HG02588 (cell line): ENCODE results near the gene IL18.
"Not testable (repeated sequence)": the region's sequence is repeated elsewhere in the genome, so short reads cannot be mapped to it uniquely, and the experiment has no call there.

Experiments used
- ATAC-seq: cut with Tn5 transposase; IDR thresholded peaks from one replicate; pipeline ENCODE4 v1.9.1; 2021; ENCODE audit warnings: mild to moderate bottlenecking, moderate library complexity; ENCODE audit not compliant: unreplicated experiment

IL18 gene

DNA sequence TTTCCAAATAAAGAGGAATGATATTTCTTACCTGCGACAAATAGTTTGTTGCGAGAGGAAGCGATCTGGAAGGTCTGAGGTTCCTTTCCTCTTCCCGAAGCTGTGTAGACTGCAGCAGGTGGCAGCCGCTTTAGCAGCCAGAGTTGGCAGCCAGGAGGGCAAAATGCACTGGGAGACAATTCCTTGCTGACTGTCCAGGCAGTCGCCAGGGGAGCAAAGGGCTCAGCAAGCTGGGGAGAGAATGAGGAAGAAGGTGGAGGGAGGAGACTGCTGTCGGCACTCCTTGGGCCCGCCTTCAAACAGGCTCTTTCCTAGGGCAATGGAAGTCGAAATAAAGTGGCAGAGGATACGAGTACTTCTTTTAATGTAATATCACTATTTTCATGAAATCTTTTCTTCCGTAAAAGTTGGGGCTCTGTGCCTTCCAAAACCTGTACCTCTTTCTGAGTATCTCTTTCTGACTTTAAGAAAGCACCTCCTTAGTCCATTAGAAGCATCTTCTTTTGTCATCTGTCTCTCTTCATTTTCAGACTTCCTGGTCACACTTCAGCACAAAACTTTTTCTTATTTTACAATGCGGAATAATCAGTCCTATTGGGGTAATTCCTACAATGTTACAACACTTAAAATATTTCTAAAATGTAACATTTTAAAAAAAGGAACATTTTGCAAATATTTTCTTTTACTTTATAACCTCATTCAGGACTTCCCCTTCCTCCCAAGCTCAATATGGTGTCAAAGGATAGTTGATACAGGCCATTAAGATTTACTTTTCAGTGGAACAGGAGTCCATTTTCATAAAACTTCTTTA is at the start of gene IL18:
IL18 (minus strand) TSS at position 220 of the 811 bp plus-strand sequence. CDS start 9,041 bp downstream, outside the sequence.
- no peak for ATAC-seq

DNA sequence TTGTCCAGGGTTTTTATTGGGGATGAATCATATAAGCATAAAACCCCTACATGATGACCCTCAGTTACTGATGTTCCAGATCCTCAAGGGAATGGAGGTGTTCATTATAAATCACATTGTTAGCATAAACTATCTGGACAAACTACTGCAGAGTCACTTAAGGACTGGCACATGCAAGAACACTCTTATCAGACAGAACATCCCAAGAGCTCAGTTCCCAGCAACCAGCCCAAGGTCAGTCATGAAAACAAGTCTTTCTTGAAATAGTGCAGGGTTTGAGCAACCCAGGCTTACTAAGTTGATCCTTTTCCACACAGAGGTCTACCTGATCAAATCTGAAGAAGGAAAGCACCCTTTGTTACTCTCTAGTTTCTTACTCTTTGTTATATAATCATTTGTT is 48.8 kb upstream of the IL18 start:
- ATAC-seq: no peak

DNA sequence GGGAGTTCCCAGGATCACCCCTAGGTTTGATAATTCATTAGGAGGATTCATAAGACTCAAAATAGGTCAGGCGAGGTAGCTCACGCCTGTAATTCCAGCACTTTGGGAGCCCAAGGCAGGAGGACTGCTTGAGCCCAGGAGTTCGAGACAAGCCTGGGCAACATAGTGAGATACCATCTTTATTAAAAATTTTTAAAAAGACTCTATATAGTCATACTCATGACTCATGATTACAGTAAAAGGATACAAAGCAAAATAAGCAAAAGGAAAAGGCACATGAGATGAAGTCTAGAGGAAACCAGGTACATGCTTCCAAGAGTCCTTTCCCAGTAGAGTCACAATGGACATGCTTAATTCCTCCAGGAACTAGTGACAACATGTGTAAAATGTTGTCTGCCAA is 48.4 kb upstream of the IL18 start:
- no peak for ATAC-seq

GRCh38 chr11:112211536-112211935 is 47.6 kb upstream of the IL18 start:
- ATAC-seq: no peak

- ATAC-seq: no peak
Observed at GRCh38 chr11:112210890-112211289, 47.0 kb upstream of the IL18 start.

DNA sequence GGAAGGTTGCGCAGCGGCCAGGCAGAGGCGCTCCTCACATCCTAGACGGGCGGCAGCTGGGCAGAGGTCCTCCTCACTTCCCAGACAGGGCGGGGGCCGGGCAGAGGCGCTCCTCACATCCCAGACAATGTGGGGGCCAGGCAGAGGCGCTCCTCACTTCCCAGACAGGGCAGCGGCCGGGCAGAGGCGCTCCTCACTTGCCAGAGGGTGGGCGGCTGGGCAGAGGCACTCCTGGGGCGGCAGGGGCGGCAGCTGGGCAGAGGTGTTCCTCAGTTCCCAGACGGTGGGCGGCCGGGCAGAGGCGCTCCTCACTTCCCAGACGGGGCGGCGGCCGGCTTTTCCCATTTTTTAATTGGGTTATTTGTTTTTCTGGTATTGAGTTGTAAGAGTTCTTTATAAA is 42.2 kb upstream of the IL18 start:
- no peak for ATAC-seq

DNA sequence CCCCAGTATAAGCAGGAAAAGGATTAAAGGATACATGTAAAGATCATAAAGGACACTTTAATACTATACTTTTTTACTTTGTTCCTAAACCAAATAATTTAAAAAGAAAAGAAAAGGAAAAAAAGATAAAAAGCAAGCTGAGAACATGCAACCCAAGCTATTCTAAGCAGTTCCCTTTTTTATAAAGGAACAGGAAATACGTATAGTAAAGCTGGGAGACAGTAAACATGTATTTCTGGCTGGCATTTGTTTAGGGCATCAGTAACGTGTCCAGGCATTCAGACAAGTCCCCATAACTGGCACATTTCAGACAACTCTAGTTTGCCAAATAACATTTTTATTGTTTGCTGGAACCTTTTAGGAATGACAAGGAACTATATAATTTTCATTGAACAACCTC is 36.4 kb upstream of the IL18 start:
- no peak for ATAC-seq

DNA sequence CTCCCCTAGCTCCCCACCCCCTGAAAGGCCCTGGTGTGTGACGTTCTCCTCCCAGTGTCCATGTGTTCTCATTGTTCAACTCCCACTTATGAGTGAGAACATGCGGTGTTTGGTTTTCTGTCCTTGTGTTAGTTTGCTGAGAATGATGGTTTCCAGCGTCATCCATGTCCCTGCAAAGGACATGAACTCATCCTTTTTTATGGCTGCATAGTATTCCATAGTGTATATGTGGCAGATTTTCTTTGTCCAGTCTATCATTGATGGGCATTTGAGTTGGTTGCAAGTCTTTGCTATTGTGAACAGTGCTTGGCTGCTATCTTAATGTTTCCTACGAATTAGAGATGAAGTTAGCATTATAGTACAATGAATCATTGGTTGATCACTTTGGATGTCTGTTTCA is 35.2 kb upstream of the IL18 start:
- ATAC-seq: not testable (repeated sequence)

- ATAC-seq: no peak
Observed at GRCh38 chr11:112196519-112197087, 32.7 kb upstream of the IL18 start.

- ATAC-seq: no peak
Observed at GRCh38 chr11:112195951-112196351, 32.1 kb upstream of the IL18 start.

- ATAC-seq: not testable (repeated sequence)
Observed at GRCh38 chr11:112195113-112195512, 31.2 kb upstream of the IL18 start.

DNA sequence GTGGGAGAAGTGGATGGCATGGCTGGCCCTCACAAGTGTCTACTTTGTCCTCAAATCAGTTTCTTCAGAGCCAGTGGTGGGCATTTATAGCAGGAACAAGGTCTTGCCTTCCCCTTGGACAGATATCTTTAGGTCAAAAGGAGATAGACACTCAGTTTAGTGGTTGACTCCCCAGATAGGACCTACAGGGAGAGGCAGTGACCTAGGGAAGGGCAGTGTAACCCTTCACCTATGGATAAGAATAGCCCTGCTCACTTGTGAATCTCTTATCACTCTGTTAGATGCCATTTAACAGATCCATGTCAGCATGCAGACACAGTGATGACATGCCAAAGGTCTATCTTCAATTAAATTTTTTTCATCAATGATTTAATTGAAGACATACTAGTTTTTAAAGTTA is 22.4 kb upstream of the IL18 start:
- ATAC-seq: no peak

DNA sequence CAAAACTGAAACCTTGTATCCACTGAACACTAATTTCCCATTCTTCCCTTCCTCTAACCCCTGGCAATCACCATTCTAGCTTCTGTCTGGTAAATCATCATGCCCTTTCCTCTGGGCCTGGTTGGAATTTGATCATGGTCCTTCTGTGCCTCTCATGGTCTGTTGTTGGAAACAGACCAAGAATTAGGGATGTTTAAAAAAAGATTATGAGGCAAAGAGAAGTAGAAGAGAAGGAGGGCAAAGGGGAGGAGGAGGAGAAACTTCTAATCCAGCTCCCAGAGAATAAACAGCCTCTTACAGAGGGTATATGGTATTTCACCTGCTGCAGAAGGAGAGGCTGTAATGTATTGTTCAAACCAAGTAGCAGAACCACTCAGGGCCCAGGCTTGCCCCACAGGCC is 22.0 kb upstream of the IL18 start:
- no peak for ATAC-seq

GRCh38 chr11:112182867-112183266 is 19.0 kb upstream of the IL18 start:
- ATAC-seq: no peak

- peak; percentile 69 for ATAC-seq
Observed at GRCh38 chr11:112179601-112180000, 15.7 kb upstream of the IL18 start.

GRCh38 chr11:112178936-112179335 is 15.0 kb upstream of the IL18 start:
- ATAC-seq: no peak

GRCh38 chr11:112178428-112178827 is 14.5 kb upstream of the IL18 start:
- no peak for ATAC-seq

GRCh38 chr11:112177589-112177988 is 13.7 kb upstream of the IL18 start:
- no peak for ATAC-seq

DNA sequence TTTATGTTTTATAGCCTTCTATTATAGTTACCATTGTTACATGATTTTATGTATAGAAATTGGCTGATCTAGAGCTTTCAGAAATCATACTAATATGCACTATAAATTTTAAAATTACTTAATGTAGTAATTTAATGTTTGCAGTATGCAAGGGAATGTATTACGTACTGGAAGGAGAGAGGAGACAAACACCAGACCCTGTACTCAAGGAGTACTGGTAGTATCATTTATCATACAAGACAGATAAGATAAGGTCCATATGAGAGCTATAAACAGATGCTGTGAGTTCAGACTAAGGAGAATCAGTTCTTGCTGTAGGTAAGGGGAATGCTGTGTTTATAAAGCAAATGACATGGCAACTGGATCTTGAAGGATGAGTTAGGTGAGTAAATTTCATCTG is 12.2 kb upstream of the IL18 start:
- ATAC-seq: no peak

DNA sequence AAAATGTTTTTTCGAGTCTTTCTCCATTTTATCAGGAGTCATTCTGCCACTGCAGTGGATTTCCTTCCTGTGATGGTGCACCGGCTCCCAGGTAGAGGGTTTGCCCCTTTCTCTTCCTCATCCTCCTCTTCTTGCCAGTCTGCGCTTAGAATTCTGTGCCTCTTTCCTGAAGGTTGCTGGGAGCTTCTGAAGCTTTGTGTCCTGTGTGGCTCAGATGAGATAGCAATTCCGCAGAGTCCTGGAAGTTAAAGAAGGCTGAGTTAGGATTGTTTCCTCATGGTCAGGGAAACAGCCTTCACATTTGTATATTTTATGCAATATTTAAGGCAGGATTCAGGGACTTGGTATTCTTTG is 11.7 kb upstream of the IL18 start:
- no peak for ATAC-seq

DNA sequence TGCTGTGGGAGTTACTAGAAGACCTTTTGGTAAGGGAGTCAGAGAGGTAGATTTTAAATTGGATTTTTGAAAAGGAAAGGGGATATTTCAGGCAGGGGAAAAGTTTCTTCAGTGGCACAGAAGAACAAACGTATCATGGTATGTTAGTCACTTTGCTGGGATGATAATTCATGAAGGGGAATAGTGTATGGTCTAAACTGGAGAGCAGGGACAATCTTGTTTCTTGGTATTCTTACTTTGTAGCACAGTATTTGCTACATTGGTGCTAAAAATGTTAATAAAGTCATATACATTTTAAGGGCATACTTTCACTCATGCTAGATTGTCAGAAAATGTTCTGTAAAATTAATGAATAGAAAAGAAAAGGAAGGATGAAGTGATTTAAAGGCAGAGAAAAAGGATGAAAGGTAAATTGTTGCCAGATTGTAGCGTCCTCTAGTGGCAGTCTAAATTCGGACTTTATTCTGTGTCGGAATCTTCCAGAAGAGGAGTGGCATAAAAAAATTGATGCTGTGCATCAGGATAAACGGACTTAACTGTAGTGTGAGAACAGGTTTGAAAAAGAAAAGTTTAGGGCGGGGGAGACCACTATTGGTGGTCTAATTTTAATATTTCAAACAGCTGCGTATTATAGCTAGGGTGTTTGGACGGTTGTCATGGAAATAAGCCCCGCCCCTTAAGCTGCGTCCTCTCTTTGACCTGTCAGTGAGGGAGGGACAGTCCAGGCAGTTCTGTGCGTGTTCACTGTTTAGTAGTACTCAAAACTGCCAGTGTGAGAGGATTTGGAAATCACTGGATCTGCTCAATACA is 11.1 kb upstream of the IL18 start, which contains the start of gene BCO2:
BCO2 (plus strand) TSS at position 724 of the 810 bp plus-strand sequence. CDS start 90 bp downstream, outside the sequence.
- no peak for ATAC-seq

GRCh38 chr11:112173152-112173551 is 9.3 kb upstream of the IL18 start:
- no peak for ATAC-seq
